ENCODE results near the gene BUD13. TPM values are rescaled to one million over a fixed set of nuclear protein-coding genes. Genes with fewer than 3 reads are reported as not detected.

BUD13 gene
- total RNA-seq, 1 experiment from 2014 or later, result 22.9 TPM

DNA sequence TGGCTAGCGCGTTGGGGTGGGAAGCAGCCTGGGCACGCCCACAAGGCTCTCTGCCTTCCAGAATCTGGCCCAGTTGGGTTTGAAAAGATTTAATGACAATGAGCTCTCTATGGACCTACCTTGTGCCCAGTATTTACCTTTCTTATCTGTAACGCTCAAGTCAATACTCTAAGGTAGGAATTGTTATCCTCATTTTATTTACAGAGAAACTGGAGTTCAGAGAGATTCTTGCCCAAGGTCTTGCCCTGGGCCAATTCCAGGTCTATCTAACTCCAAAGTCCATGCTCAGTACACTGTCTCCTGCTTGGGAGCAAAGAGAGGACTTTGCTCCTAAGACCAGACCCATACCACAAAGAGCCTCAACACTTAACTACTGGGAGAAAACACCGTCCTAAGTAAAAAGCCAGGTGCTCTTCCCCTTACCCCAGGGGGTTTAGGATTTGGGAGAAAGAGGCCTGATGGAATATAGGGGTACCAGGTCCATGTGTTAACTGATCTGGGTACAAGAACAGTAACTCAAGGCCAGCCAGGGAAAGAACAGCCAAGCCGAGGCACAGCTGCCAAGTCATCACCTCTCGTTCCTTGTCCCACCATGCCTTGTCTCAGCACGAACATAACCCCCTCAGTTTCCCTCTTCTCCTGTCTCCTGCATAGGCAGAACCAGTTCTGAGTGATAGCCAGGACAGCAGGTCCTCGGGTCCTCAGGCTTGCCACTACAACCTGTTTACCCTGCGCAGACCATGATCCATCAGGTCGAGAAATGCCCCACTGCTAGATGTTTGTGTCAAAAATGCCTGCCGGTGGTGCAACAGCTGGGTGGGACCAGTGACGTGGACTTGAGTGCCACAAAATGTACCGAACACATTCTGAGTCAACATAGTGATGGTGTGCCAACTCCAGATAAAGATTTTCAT lies 35.7 kb upstream of the BUD13 start:
- POLR2A ChIA-PET, result no interaction called here

More for the DNA sequence above, 35.7 kb upstream of the BUD13 start:
- TF ChIP-seq ZNF274 (IDR thresholded peaks at IDR 0.05; ENCODE audit: low read depth, low read length) (no peak), SP1 (IDR thresholded peaks at IDR 0.05; ENCODE audit: low read depth) (no peak), CTCF (IDR thresholded peaks at IDR 0.05 in 2 of 3, conservative IDR thresholded peaks at IDR 0.05 in 1 of 3; ENCODE audit: borderline replicate concordance in 1 of 3, insufficient read depth in 1 of 3, low read depth in 2 of 3, low read length in 2 of 3) (no peak), EZH2 (IDR thresholded peaks at IDR 0.05) (no peak), ATF3 (IDR thresholded peaks at IDR 0.05) (no peak), CBX3 (IDR thresholded peaks at IDR 0.05; ENCODE audit: low read depth) (no peak), POLR2AphosphoS5 (IDR thresholded peaks at IDR 0.05; ENCODE audit: low read depth, low read length) (no peak), JUND (IDR thresholded peaks at IDR 0.05) (no peak), ELF1 (IDR thresholded peaks at IDR 0.05; ENCODE audit: borderline replicate concordance, low read depth) (no peak), ZFX (IDR thresholded peaks at IDR 0.05) (no peak), POLR2A (IDR thresholded peaks at IDR 0.05; ENCODE audit: borderline replicate concordance, extremely low read depth, insufficient read depth, insufficient read length) (no peak)
- TF ChIP-seq, protein P1, sequence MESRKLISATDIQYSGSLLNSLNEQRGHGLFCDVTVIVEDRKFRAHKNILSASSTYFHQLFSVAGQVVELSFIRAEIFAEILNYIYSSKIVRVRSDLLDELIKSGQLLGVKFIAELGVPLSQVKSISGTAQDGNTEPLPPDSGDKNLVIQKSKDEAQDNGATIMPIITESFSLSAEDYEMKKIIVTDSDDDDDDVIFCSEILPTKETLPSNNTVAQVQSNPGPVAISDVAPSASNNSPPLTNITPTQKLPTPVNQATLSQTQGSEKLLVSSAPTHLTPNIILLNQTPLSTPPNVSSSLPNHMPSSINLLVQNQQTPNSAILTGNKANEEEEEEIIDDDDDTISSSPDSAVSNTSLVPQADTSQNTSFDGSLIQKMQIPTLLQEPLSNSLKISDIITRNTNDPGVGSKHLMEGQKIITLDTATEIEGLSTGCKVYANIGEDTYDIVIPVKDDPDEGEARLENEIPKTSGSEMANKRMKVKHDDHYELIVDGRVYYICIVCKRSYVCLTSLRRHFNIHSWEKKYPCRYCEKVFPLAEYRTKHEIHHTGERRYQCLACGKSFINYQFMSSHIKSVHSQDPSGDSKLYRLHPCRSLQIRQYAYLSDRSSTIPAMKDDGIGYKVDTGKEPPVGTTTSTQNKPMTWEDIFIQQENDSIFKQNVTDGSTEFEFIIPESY (IDR thresholded peaks at IDR 0.05; ENCODE audit: extremely low read depth, insufficient replicate concordance, low read length), result no peak
- TF ChIP-seq, protein P2, sequence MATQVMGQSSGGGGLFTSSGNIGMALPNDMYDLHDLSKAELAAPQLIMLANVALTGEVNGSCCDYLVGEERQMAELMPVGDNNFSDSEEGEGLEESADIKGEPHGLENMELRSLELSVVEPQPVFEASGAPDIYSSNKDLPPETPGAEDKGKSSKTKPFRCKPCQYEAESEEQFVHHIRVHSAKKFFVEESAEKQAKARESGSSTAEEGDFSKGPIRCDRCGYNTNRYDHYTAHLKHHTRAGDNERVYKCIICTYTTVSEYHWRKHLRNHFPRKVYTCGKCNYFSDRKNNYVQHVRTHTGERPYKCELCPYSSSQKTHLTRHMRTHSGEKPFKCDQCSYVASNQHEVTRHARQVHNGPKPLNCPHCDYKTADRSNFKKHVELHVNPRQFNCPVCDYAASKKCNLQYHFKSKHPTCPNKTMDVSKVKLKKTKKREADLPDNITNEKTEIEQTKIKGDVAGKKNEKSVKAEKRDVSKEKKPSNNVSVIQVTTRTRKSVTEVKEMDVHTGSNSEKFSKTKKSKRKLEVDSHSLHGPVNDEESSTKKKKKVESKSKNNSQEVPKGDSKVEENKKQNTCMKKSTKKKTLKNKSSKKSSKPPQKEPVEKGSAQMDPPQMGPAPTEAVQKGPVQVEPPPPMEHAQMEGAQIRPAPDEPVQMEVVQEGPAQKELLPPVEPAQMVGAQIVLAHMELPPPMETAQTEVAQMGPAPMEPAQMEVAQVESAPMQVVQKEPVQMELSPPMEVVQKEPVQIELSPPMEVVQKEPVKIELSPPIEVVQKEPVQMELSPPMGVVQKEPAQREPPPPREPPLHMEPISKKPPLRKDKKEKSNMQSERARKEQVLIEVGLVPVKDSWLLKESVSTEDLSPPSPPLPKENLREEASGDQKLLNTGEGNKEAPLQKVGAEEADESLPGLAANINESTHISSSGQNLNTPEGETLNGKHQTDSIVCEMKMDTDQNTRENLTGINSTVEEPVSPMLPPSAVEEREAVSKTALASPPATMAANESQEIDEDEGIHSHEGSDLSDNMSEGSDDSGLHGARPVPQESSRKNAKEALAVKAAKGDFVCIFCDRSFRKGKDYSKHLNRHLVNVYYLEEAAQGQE (IDR thresholded peaks at IDR 0.05; ENCODE audit: low read depth), result no peak
- no peak for ATAC-seq
- DNase-seq (ENCODE audit: low read depth, low spot score), result no peak
- intact Hi-C loops (cut with micrococcal nuclease), result no loop called here
- no peaks in the 10 kb centered on the region for H3K36me3 ChIP-seq (ENCODE audit: control insufficient read depth in 1 of 2, insufficient read depth in 2 of 2, low read length in 2 of 2)
- H3K27me3 ChIP-seq (ENCODE audit: insufficient read depth, low read length), result no peaks in the 10 kb centered on the region
- no peak overlapping the region for H3K4me3 ChIP-seq (replicated peaks in 1 of 2; ENCODE audit: low read depth in 1 of 2, low read length in 2 of 2)
- no peaks in the 10 kb centered on the region for H3K9me3 ChIP-seq (ENCODE audit: control insufficient read depth in 1 of 2, insufficient read depth in 1 of 2, low read depth in 1 of 2, low read length in 2 of 2)
- no peak overlapping the region for H3K4me2 ChIP-seq (ENCODE audit: low read length)
- no TSS peak for BruUV-seq (replicated peaks)
- RAD21 ChIA-PET (ENCODE audit: low non-redundant PET in 1 of 2, low total read pairs in 2 of 2, uncharacterized antibody in 2 of 2, unreplicated experiment in 2 of 2), result no interaction called here
- no peaks in the 10 kb centered on the region for H3K4me1 ChIP-seq (ENCODE audit: control insufficient read depth in 1 of 2, insufficient read depth in 2 of 2, low read length in 2 of 2)
- H3K27ac ChIP-seq (ENCODE audit: low read depth, low read length), result no peak overlapping the region
- H2AFZ ChIP-seq (ENCODE audit: low read depth, low read length, poor library complexity, severe bottlenecking), result no peak overlapping the region
- H3K9me2 ChIP-seq (ENCODE audit: insufficient read depth), result no peaks in the 10 kb centered on the region
- H4K20me1 ChIP-seq (ENCODE audit: insufficient read depth), result no peaks in the 10 kb centered on the region
- H3K79me2 ChIP-seq (ENCODE audit: insufficient read depth, low read length), result no peaks in the 10 kb centered on the region
- H3K9ac ChIP-seq (ENCODE audit: low read length), result no peak overlapping the region
- CTCF ChIA-PET, result no interaction called here

Data from HCT116 (cell line).